ENCODE measurements around the gene GRM1. TPM values are rescaled to one million over a fixed set of nuclear protein-coding genes. Genes with fewer than 3 reads are reported as not detected.

Gene GRM1
- total and polyA plus RNA-seq, 2 of the 4 experiments (the other 2 are of a cell fraction): not detected

DNA sequence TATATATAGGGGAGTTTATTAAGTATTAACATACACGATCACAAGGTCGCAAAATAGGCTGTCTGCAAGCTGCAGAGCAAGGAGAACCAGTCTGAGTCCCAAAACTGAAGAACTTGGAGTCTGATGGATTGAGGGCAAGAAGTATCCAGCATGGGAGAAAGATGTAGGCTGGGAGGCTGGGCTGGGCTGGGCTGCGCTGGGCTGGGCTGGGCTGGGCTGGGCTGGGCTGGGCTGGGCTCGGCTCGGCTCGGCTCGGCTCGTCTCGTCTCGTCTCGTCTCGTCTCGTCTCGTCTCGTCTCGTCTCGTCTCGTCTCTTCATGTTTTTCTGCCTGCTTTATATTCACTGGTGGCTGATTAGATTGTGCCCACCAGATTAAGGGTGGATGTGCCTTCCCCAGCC, 238.6 kb downstream of the GRM1 start:
- ATAC-seq (ENCODE audit: low read depth) (no peak), DNase-seq (no peak)
- no peak overlapping the region for H2BK15ac ChIP-seq (ENCODE audit: low read depth, low read length)
- no peak overlapping the region for H3K23ac ChIP-seq (ENCODE audit: low read depth, low read length)
- no peak overlapping the region for H3K56ac ChIP-seq (ENCODE audit: extremely low read depth, insufficient read depth, low read length)
- H4K91ac ChIP-seq (ENCODE audit: insufficient read depth, low read depth, low read length): no peak overlapping the region
- no peak overlapping the region for H2BK120ac ChIP-seq (ENCODE audit: low read depth, low read length)
- no peak overlapping the region for H3K9ac ChIP-seq (ENCODE audit: low read depth, low read length)
- no peak overlapping the region for H2AK9ac ChIP-seq (replicated peaks; ENCODE audit: low read depth, low read length, poor library complexity)
- no peaks in the 10 kb centered on the region for H3K79me1 ChIP-seq (ENCODE audit: low read depth in 1 of 2, low read length in 2 of 2)
- no peak overlapping the region for H2BK5ac ChIP-seq (ENCODE audit: low read depth, low read length, poor library complexity, severe bottlenecking)
- H2AFZ ChIP-seq (replicated peaks; ENCODE audit: low read length, poor library complexity): no peak overlapping the region
- ChIA-PET POLR2A (ENCODE audit: unreplicated experiment) (no interaction called here), CTCF (no interaction called here)
- no peak overlapping the region for H3K18ac ChIP-seq (ENCODE audit: low read depth, low read length)
- no peaks in the 10 kb centered on the region for H3K36me3 ChIP-seq (ENCODE audit: control insufficient read depth, insufficient read depth, low read length)
- no TSS peak for BruUV-seq (replicated peaks)
- in situ Hi-C loops (cut with MboI; ENCODE audit: low sequenced_read_pairs): no loop called here
- H2AK5ac ChIP-seq (ENCODE audit: low read depth, low read length): no peak overlapping the region
- no peak overlapping the region for H3K4ac ChIP-seq (ENCODE audit: low read depth, low read length)
- TF ChIP-seq NFE2L2 (IDR thresholded peaks at IDR 0.05; ENCODE audit: low read depth, low read length) (no peak), CEBPB (IDR thresholded peaks at IDR 0.05; ENCODE audit: low read depth, low read length) (no peak), RFX5 (IDR thresholded peaks at IDR 0.05; ENCODE audit: low read depth, low read length) (no peak), MAFK (IDR thresholded peaks at IDR 0.05; ENCODE audit: low read depth, low read length) (no peak), BHLHE40 (IDR thresholded peaks at IDR 0.05; ENCODE audit: low read depth, low read length) (no peak), RCOR1 (IDR thresholded peaks at IDR 0.05; ENCODE audit: insufficient replicate concordance, low read length) (no peak), SMC3 (IDR thresholded peaks at IDR 0.05; ENCODE audit: low read depth, low read length) (no peak), MXI1 (IDR thresholded peaks at IDR 0.05; ENCODE audit: borderline replicate concordance, low read depth, low read length) (no peak), MAZ (IDR thresholded peaks at IDR 0.05; ENCODE audit: borderline replicate concordance, low read depth, low read length) (no peak), CHD1 (IDR thresholded peaks at IDR 0.05; ENCODE audit: low read depth, low read length) (no peak), FOS (IDR thresholded peaks at IDR 0.05; ENCODE audit: low read depth, low read length) (no peak), POLR2A (IDR thresholded peaks at IDR 0.05; ENCODE audit: low read depth, low read length) (no peak), RAD21 (IDR thresholded peaks at IDR 0.05; ENCODE audit: low read length) (no peak)
- TF ChIP-seq, protein P1, sequence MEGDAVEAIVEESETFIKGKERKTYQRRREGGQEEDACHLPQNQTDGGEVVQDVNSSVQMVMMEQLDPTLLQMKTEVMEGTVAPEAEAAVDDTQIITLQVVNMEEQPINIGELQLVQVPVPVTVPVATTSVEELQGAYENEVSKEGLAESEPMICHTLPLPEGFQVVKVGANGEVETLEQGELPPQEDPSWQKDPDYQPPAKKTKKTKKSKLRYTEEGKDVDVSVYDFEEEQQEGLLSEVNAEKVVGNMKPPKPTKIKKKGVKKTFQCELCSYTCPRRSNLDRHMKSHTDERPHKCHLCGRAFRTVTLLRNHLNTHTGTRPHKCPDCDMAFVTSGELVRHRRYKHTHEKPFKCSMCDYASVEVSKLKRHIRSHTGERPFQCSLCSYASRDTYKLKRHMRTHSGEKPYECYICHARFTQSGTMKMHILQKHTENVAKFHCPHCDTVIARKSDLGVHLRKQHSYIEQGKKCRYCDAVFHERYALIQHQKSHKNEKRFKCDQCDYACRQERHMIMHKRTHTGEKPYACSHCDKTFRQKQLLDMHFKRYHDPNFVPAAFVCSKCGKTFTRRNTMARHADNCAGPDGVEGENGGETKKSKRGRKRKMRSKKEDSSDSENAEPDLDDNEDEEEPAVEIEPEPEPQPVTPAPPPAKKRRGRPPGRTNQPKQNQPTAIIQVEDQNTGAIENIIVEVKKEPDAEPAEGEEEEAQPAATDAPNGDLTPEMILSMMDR (conservative IDR thresholded peaks at IDR 0.05; ENCODE audit: low read depth, low read length): no peak
- TF ChIP-seq, protein P2, sequence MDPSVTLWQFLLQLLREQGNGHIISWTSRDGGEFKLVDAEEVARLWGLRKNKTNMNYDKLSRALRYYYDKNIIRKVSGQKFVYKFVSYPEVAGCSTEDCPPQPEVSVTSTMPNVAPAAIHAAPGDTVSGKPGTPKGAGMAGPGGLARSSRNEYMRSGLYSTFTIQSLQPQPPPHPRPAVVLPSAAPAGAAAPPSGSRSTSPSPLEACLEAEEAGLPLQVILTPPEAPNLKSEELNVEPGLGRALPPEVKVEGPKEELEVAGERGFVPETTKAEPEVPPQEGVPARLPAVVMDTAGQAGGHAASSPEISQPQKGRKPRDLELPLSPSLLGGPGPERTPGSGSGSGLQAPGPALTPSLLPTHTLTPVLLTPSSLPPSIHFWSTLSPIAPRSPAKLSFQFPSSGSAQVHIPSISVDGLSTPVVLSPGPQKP (IDR thresholded peaks at IDR 0.05; ENCODE audit: borderline replicate concordance, low read depth, low read length): no peak
- TF ChIP-seq, protein P3, sequence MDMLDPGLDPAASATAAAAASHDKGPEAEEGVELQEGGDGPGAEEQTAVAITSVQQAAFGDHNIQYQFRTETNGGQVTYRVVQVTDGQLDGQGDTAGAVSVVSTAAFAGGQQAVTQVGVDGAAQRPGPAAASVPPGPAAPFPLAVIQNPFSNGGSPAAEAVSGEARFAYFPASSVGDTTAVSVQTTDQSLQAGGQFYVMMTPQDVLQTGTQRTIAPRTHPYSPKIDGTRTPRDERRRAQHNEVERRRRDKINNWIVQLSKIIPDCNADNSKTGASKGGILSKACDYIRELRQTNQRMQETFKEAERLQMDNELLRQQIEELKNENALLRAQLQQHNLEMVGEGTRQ (IDR thresholded peaks at IDR 0.05; ENCODE audit: low read depth, low read length): no peak
- intact Hi-C loops (cut with micrococcal nuclease): no loop called here
- H4K5ac ChIP-seq (ENCODE audit: low read depth, low read length): no peak overlapping the region
- dilution Hi-C loops (cut with HindIII; ENCODE audit: low sequenced_read_pairs, unreplicated experiment): no loop called here
- H3K9me1 ChIP-seq (ENCODE audit: insufficient read depth, low read length): no peaks in the 10 kb centered on the region
- no peak overlapping the region for H2BK20ac ChIP-seq (ENCODE audit: low read depth, low read length)
- no CpG with 5 or more reads among the region's 18 CpGs for WGBS, 2 experiments (ENCODE audit: extremely low coverage in 2 of 2, insufficient read length in 1 of 2)
- H3K9me3 ChIP-seq (ENCODE audit: control insufficient read depth, insufficient read depth, low read length): no peaks in the 10 kb centered on the region
- no peaks in the 10 kb centered on the region for H4K20me1 ChIP-seq (ENCODE audit: insufficient read depth, low read length)
- H3K4me2 ChIP-seq (ENCODE audit: low read depth, low read length): no peak overlapping the region
- H4K8ac ChIP-seq (ENCODE audit: low read depth in 2 of 2, low read length in 2 of 2): no peak overlapping the region
- H3K4me3 ChIP-seq (ENCODE audit: insufficient read depth, low read depth, low read length): no peak overlapping the region
- H3K27ac ChIP-seq (ENCODE audit: insufficient read depth, low read length): no peak overlapping the region
- no peaks in the 10 kb centered on the region for H3K27me3 ChIP-seq (ENCODE audit: control insufficient read depth, insufficient read depth, low read length)
- no peak overlapping the region for H3K14ac ChIP-seq (replicated peaks; ENCODE audit: low read depth, low read length)
- no peaks in the 10 kb centered on the region for H3K4me1 ChIP-seq (ENCODE audit: control insufficient read depth, insufficient read depth, low read length)

Data from IMR-90 (cell line).